HG03097 (cell line): Measurements from ENCODE around the gene EDC4.
"Not testable (repeated sequence)": the region's sequence is repeated elsewhere in the genome, so short reads cannot be mapped to it uniquely, and the experiment has no call there.

Experiments used
- ATAC-seq: cut with Tn5 transposase; IDR thresholded peaks from one replicate; pipeline ENCODE4 v1.9.1; 2021; ENCODE audit not compliant: unreplicated experiment, low FRiP score

The EDC4 gene, protein sequence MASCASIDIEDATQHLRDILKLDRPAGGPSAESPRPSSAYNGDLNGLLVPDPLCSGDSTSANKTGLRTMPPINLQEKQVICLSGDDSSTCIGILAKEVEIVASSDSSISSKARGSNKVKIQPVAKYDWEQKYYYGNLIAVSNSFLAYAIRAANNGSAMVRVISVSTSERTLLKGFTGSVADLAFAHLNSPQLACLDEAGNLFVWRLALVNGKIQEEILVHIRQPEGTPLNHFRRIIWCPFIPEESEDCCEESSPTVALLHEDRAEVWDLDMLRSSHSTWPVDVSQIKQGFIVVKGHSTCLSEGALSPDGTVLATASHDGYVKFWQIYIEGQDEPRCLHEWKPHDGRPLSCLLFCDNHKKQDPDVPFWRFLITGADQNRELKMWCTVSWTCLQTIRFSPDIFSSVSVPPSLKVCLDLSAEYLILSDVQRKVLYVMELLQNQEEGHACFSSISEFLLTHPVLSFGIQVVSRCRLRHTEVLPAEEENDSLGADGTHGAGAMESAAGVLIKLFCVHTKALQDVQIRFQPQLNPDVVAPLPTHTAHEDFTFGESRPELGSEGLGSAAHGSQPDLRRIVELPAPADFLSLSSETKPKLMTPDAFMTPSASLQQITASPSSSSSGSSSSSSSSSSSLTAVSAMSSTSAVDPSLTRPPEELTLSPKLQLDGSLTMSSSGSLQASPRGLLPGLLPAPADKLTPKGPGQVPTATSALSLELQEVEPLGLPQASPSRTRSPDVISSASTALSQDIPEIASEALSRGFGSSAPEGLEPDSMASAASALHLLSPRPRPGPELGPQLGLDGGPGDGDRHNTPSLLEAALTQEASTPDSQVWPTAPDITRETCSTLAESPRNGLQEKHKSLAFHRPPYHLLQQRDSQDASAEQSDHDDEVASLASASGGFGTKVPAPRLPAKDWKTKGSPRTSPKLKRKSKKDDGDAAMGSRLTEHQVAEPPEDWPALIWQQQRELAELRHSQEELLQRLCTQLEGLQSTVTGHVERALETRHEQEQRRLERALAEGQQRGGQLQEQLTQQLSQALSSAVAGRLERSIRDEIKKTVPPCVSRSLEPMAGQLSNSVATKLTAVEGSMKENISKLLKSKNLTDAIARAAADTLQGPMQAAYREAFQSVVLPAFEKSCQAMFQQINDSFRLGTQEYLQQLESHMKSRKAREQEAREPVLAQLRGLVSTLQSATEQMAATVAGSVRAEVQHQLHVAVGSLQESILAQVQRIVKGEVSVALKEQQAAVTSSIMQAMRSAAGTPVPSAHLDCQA (N-terminal part only)

DNA sequence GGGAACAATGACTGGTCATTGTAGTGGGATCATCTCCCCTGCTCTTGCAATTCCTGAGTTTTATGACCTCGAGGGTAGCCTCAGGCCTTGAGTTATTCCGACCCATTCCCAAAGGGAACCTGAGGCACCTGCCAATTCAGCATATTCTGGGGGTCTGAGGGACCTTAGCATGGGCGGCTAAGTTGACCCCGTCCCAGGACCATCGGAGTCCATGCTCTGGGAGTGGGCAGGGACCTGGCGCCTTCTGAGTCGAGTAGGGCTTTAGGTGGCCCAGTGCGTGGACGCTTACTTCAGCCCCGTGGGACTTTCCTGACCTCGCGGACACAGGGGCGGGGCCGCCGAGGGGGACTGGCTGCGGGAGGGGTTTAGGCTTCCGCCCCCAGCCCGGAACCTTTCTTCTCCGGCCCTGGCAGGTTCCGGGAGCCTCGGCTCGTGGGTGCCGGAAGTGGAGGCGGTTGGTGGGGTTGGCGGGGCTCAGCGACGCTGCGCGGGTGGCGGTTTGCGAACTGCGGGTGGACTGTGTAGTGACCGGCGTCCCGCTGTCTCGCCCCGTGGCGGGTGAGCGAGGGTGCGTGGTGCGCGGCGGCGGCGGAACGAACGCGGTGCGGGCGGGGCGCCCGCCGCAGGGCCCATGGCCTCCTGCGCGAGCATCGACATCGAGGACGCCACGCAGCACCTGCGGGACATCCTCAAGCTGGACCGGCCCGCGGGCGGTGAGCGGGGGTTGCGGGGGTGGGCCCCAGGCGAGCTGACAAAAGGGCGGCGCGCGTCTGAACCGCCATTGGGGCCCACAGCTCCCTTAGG is at the start of gene EDC4:
Gene EDC4, plus strand, starts transcription at position 422 of the 804 bp plus-strand sequence. Its CDS starts 210 bp downstream, at position 632.
- ATAC-seq = peak; percentile 64

DNA sequence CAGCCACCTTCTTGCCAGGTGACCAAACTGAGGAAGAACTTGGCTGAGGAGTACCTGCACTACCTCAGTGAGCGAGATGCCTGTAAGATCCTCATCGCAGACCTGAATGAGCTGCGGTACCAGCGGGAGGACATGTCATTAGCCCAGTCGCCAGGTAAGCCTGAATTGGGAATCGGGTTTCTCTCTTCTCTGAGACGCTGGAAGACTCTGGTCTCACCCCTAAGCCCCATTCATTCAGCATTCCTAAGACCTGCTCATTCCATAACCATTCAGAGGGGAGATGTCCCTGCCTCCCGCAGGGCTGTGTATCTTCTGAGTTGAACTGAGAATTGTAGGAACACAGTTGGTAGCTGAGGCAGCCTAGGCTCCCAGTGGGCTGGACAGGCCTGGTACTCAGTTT is 47.7 kb upstream of the EDC4 start:
- ATAC-seq = no peak

GRCh38 chr16:67825906-67826305 is 46.9 kb upstream of the EDC4 start:
- no peak for ATAC-seq

DNA sequence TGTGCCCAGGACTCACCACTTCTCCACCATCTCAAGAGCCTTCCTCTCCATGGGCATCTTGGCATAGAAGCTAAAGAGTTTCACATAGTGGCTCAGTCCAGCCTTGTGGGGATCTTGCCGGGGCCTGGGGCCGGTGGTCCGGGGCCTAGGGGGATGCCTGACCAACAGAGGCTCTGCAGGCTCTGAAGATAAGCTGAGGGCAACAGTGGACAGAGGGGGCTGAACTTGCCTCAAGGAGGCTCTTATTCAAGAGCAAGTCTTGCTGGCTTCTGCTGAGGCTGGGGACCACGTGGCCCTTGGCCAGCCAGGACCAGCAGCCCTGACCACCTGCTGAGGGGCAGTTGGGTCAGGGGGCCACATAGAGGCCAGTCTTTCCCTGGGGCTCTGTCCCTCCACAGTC is 44.2 kb upstream of the EDC4 start:
- ATAC-seq = no peak

DNA sequence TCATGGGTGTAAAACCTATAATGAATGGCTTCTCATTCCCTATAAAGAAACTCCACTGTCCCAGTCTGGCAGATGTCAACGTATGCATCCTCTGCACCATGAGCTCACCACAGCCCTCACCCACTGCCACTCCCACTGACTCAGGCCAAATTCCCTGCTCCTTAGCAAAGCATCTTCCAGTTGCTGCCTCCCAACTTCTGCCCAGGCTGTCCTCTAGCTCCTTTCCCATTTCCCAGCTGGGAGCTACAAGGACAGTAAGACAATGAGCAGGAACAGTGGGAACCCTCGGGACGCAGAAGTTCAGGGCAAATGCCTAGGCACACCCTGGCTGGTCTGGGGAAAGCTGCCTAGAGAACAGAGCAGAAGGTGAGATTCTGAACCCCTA is 39.8 kb upstream of the EDC4 start:
- no peak for ATAC-seq

GRCh38 chr16:67833415-67834241 is 39.2 kb upstream of the EDC4 start:
- ATAC-seq = peak; percentile 88

- ATAC-seq = no peak
These were observed 38.6 kb upstream of the EDC4 start for GRCh38 chr16:67834242-67834614.

- not testable (repeated sequence) for ATAC-seq
These were observed 35.7 kb upstream of the EDC4 start for GRCh38 chr16:67837190-67837589.

DNA sequence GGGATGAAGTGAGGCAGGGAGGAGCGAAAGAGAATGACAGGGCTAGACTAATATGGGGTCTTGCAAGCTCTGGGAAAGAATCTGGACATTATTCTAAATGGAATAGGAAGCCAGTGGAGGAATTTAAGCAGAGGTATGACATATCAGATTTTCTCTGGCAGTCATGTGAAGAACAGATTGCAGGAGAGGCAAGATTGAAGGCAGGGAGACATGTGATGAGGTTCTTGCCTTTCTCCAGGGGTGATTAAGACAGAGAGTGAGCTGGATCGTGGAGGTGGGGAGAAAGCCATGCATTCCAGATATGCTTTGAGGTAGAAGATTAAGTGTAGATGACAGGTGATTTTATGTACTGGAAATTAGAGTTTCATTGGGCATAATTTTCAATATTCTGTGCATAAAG is 35.0 kb upstream of the EDC4 start:
- ATAC-seq = no peak

GRCh38 chr16:67841198-67841815 is 31.5 kb upstream of the EDC4 start:
- ATAC-seq = no peak

GRCh38 chr16:67841816-67842508 is 30.9 kb upstream of the EDC4 start, which contains the start of gene THAP11:
THAP11 (plus strand) TSS chr16:67842320; CDS start chr16:67842555, 235 bp downstream.
- peak; percentile 46 for ATAC-seq

- peak; percentile 5 for ATAC-seq
These were observed 30.1 kb upstream of the EDC4 start for GRCh38 chr16:67842509-67843342.

DNA sequence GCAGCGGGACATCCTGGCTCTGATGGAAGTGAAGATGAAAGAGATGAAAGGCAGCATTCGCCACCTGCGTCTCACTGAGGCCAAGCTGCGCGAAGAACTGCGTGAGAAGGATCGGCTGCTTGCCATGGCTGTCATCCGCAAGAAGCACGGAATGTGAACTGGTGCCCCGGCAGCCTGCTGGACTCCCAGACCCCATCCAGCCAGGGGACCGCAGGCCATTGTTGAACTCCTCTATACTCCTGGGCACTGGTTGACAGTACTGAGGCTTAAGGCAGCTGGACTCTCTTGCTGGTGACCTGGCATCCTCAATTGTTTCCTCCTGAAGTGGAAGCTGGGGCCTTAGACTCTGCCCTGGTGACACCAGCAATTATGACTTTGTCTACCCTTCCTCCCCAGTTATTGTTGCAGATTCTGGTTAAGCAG is 29.5 kb upstream of the EDC4 start:
- ATAC-seq = no peak

GRCh38 chr16:67844497-67844896 is 28.4 kb upstream of the EDC4 start:
- ATAC-seq = no peak

DNA sequence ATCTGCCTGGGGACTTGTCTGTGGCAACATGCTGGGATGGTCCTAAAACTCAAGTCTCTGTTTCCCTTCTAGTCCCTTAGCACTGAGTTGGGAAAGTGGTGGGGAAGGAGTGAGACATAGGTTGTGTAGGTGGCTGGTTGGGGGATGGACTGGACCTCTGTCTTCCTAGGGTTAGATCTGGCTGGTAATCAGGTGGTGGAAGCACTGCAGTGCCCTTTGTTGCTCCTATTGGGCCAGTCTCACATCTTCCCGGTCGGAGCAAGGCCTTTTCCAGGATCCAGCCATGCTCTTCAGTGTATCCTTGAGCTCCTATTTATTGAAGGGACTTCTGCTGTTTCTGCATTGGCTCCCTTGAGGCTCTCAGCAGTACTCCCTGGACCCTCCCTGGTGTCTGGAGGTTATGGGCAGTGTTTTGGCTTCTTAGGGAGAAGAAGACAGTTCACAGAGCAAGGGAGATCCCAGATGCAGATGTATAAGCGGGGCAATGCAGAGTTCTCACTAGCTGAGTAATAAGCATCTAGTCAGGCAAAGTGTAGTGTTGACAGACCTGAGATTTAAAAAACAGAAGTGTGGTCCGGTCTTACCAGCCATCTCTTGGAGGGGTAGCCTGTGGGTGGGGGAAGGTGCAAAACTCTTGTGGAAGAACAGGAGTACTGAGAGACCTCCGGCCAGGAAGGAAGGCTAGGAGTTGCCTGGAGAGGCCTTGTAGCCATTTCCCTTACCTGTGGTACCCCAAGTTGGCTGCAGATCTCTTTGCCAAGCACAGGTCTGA is 27.4 kb upstream of the EDC4 start:
- ATAC-seq = no peak

GRCh38 chr16:67846063-67846319 is 26.9 kb upstream of the EDC4 start:
- no peak for ATAC-seq
